GM21447 (cell line): Measurements from ENCODE around the gene NOCT.
"Not testable (repeated sequence)": the region's sequence is repeated elsewhere in the genome, so short reads cannot be mapped to it uniquely, and the experiment has no call there.

Source experiments
- ATAC-seq: cut with Tn5 transposase; IDR thresholded peaks from one replicate; pipeline ENCODE4 v1.9.1; 2021; ENCODE audit not compliant: unreplicated experiment

Gene NOCT, protein sequence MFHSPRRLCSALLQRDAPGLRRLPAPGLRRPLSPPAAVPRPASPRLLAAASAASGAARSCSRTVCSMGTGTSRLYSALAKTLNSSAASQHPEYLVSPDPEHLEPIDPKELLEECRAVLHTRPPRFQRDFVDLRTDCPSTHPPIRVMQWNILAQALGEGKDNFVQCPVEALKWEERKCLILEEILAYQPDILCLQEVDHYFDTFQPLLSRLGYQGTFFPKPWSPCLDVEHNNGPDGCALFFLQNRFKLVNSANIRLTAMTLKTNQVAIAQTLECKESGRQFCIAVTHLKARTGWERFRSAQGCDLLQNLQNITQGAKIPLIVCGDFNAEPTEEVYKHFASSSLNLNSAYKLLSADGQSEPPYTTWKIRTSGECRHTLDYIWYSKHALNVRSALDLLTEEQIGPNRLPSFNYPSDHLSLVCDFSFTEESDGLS

GRCh38 chr4:139015269-139015947, at the start of gene NOCT:
Gene NOCT, plus strand, starts transcription at chr4:139015781. Its CDS starts 201 bp downstream, at chr4:139015982.
- ATAC-seq, result peak; percentile 91

DNA sequence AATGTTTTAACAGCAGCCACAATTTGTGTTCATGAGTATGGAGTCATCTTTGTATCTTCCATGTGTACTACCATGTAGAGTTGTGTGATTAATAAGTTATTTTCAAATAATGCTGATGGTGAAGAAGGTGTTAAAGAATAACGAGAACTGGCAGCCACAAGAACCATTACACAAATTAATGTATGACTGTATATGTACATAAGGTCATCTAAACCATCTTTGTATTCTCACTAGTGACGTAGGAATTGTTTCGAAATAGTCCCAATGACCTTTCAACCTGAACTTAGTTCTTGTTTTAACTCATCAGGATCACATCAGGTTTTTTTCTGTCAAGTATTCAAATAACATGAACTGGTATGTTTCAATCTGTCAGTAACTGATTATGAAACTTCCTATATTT, 48.3 kb upstream of the NOCT start:
- ATAC-seq, result peak; percentile 95

DNA sequence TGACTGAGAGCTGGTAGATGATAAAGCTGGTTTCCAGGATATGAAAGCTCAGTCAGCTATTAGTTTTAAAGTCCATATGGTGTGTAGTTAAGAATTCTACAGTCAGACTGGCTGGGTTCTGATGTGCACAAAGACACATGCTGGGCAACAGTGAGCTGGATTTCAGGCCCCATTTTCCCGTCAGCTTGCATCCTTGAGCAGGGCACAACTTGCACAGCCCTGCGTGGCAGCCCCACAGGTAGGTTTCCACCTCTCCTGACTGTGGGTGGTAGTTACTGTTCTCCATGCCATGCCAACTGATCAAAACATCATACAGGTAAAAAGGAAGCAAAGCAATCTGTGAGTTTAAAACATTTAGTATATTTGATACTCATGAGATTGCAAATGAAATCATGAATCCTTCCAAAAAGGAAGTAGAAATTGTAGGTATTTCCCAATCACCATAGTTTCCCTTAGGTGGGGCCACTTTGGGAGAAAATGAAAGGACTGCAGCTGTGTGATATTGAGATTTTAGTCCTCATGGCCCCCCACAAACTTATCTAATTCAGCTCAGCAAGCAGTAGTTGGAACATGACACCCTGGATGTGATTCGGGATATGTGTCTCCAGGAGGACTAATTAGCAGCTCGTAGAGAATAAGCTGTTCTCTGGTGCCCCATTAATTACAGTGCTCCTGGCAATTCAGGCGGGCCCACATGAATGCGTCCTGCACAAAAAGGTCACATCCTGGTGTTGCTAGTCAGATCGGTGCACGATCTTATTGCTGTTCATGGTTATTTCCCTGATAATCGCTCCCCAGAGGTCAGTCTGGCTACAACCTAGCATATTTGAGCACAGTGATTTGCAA, 42.4 kb upstream of the NOCT start:
- ATAC-seq, result no peak

DNA sequence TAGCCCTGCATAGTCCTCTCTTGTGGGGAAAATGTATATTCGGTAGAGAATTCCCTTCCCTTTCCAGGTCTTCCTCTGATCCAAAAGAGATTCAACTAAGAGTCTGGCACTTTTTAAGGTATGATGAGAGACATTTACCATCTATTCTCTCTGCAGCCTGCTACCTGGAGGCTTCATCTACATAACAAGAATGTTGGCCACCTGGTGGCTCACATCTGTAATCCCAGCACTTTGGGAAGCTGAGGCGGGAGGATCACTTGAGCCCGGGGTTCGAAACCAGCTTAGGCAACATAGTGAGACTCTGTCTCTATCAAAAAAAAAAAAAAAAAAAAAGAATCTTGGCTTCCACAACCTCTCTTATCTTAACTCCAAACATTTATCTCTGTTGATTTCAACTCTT, 40.4 kb upstream of the NOCT start:
- ATAC-seq, result no peak

DNA sequence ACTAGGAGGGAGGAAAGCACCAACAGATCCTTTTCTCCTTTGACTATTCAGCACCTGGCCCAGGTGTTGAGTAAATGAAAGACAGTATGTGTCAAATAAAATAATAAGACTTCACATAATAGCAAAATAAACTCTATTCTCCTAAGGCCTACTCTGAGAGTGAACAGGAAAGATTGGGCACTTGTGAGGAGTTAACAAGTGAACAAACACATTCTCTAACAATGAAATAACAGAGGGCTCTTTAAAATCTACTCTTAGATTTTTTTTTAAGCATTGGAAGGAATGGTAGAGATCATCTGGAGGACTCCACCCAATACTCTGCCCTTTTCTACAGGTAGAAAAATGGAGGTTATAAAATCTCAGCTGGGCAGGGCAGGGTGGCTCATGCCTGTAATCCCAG, 39.1 kb upstream of the NOCT start:
- no peak for ATAC-seq

DNA sequence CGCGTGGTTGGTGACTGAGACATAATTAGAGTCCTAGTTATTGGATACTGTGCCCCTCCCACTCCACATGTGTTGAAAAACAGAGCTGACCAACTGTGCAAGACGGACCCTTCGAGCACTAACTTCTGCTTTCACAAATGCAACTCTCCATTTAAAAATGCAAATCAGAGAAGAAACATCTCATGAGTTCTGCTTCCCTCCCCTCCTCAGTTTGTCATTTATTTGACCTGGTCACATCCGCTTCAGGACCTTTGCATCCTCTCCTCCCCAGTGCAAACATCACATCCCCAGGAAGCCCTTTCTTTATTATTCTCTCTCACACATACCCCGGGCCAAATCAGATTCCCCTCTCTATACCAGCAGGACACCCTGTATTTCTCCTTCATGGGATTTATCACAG, 38.1 kb upstream of the NOCT start:
- peak; percentile 97 for ATAC-seq

GRCh38 chr4:138978028-138978585, 37.5 kb upstream of the NOCT start:
- ATAC-seq, result no peak

DNA sequence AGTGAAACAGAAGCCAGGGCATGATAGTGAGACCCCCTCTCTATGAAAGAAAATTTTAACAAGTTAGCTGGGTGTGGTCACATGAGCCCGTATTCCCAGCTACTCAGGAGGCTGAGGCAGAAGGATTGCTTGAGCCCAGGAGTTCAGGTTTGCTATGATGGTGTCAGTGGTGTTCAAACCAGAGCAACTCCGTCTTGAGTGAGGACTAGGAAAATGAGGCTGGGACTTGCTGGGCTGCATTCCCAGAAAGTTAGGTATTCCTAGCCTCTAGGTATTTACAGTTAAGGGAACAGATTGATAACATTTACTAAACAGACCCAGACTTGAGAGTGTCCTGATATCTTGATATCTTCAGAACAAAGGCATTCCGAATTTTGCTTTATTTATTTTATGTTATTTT, 37.0 kb upstream of the NOCT start:
- ATAC-seq, result no peak

DNA sequence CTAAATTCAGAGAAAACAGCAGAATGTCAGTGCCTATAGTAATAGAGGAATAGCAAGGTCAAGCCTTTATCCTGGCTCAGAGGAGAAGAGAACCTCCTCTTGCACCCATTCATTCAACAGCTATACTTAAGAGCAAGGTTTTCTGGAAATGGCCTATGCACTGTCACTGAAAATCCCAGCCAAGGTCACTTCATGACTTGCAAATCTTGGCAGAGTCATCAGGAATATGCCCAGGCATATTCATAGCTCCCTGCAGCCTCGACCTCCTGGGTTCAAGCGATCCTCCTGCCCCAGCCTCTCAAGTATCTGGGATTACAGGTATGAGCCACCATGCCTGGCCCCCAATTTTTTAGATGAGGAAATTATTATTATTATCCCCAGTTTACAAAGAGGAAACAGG, 35.8 kb upstream of the NOCT start:
- no peak for ATAC-seq

DNA sequence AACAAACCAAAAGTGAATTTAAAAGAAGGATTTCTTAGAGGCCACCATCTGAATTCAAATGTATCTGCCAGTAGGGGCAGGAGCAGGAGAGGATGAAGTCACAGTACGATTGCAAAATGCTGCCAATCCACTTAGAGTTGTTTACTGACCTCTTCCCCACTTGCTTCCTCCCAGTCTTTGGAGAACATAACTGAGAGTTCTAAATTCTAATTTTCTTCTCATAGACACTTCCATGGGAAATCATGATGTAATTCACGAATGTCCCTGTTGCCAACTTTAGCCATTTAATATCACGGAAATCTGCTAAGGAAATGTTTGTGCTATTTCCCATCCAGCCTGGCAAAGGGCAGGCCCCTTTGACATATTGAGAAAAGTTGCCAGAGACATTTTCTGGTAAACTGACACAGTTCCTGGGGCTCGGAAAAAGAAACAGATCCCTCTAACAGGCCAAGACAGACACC, 33.6 kb upstream of the NOCT start:
- no peak for ATAC-seq

DNA sequence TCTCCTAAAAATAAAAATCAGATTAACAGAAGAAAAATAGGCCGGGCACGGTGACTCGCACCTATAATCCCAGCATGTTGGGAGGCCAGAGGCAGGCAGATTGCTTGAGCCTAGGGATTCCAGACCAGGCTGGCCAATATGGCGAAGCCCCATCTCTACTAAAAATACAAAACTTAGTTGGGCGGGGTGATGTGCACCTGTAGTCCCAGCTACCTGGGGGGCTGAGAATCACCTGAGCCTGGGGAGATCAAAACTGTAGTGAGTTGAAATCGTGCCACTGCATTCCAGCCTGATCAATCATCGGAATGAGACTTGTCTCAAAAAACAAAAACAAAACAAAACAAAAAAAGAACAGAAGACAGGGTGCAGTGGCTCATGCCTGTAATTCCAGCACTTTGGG, 32.8 kb upstream of the NOCT start:
- no peak for ATAC-seq

- ATAC-seq, result no peak
Measured at GRCh38 chr4:138983690-138984089, 31.9 kb upstream of the NOCT start.

DNA sequence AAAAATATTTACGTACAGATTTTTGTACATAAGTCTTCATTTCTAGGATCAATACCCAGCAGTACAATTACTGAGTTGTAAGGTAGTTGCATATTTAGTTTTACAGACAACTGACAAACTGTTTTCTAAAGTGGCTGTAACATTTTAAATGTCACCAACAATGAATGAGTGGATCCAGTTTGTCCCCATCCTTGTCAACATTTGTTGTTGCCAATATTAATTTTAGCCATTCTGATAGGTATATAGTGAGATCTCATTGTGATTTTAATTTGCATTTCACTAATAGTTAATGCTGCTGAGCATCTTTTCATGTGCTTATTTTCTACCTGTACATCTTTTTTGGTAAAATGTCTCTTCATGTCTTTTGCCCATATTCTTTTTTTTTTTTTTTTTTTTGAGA, 30.9 kb upstream of the NOCT start:
- ATAC-seq, result no peak

DNA sequence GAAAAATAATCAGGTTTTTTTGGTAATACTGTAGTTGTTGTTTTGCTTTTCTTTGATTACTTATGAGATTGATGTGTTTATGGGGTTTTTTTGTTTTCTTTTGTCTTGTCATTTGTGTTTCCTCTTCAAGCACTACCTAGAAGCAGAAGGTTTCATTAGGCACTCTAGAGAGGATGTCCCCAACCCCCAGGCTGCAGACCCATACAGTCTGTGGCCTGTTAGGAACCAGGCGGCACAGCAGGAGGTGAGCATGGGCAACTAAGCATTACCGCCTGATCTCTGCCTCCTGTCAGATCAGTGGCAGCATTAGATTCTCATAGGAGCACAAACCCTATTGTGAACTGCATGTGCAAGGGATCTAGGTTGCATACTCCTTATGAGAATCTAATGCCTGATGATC, 22.9 kb upstream of the NOCT start:
- ATAC-seq, result no peak

DNA sequence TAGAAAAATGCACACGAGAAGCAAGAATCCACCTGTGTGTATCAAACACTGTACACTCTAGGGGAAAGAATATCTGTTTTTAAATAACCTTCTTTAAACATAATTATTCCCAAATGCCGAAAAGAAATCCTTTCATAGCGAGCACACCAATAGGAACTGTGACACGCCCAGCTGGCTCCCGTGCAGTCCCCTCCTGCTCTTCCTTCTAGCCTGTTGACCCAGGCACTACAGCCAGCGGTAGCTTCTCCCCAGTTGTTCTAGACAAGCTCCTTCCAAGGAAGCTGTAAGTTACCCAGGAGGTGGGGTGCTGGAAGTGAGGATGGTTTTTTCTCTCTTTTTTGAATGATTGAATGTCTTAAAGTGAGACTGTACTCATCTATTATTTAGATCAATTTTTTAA, 19.5 kb upstream of the NOCT start:
- ATAC-seq, result no peak

GRCh38 chr4:138999666-139000065, 15.9 kb upstream of the NOCT start:
- ATAC-seq, result no peak

- not testable (repeated sequence) for ATAC-seq
Measured at GRCh38 chr4:139000134-139000533, 15.4 kb upstream of the NOCT start.

- ATAC-seq, result not testable (repeated sequence)
Measured at GRCh38 chr4:139001430-139001829, 14.2 kb upstream of the NOCT start.

GRCh38 chr4:139003668-139004067, 11.9 kb upstream of the NOCT start:
- ATAC-seq, result not testable (repeated sequence)

- no peak for ATAC-seq
Measured at GRCh38 chr4:139005774-139006173, 9.8 kb upstream of the NOCT start.

DNA sequence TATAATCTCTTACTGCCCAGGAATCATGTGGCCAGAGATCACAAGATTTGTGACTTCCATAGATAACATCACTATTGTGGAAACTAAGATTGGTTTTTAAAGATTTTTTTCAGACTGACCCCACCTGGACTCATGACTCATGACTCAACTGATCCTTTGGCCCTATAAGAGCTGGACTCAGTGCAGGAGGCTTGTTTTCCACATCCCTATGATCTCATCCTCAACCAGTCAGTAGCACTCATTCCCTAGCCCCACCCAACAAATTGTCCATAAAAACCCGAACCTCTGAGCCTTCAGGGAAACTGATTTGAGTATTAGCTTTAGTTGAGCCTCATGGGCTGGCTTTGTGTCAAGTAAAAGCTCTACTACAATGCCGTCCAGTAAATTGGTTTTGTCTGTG, 7.9 kb upstream of the NOCT start:
- no peak for ATAC-seq
